ENCODE data around the gene NTRK3.

GRCh38 chr15:87866961-87867360 lies 389.6 kb downstream of the NTRK3 start:
- no peak for TF ChIP-seq POLR2A (IDR thresholded peaks at IDR 0.05)
- TF ChIP-seq, protein P1, sequence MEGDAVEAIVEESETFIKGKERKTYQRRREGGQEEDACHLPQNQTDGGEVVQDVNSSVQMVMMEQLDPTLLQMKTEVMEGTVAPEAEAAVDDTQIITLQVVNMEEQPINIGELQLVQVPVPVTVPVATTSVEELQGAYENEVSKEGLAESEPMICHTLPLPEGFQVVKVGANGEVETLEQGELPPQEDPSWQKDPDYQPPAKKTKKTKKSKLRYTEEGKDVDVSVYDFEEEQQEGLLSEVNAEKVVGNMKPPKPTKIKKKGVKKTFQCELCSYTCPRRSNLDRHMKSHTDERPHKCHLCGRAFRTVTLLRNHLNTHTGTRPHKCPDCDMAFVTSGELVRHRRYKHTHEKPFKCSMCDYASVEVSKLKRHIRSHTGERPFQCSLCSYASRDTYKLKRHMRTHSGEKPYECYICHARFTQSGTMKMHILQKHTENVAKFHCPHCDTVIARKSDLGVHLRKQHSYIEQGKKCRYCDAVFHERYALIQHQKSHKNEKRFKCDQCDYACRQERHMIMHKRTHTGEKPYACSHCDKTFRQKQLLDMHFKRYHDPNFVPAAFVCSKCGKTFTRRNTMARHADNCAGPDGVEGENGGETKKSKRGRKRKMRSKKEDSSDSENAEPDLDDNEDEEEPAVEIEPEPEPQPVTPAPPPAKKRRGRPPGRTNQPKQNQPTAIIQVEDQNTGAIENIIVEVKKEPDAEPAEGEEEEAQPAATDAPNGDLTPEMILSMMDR (IDR thresholded peaks at IDR 0.05): no peak
